ENCODE results near the gene COLQ.

Gene COLQ

DNA sequence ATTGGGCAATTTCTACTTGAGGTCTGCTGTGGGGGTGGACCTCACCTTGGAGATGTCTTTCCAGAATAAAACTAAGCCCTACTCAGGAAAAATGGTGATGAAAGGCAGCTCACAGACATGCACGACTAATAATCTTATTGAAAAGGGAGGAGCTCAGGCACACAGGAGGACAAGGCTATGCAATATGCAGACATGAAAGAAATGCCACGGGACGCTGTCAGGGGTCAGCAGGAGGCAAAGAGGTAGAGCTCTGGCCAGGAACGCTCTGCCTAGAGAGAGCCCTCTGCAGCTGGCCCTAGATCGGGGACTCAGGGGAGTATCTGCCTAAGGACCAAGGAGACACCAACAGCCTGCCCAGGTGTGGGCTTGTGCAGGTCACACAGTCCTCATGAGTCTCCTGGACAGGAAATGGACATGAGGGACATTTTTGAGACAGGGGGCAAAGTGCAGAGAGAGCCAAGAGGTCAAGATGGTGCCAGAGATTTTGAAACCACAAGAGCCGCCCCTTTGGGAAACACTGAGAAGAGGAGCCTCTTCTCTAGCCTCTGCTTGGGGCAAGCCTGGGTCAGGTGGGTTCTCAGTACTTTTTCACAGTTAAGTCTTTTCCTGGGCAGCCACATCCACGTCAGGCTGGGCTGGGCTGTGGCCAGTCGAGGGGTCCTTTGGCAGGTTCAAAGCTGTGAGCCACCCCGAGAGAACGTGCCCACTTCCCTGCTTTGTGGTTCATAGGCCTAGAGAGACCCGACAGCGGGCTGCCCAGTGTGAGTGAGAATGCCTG, 70.9 kb downstream of the COLQ start:
- no peak overlapping the region for H3K27ac ChIP-seq (ENCODE audit: low read length)
- WGBS (ENCODE audit: insufficient coverage, insufficient read length): no CpG with 5 or more reads among the region's 12 CpGs
- H3K4me3 ChIP-seq (ENCODE audit: low read length): no peak overlapping the region
- H3K36me3 ChIP-seq (ENCODE audit: control insufficient read depth, insufficient read depth, low read length): no peaks in the 10 kb centered on the region
- no peak for DNase-seq (ENCODE audit: low read depth, low spot score)
- no peaks in the 10 kb centered on the region for H3K27me3 ChIP-seq (ENCODE audit: control insufficient read depth, insufficient read depth, low read length)
- no peaks in the 10 kb centered on the region for H3K9me3 ChIP-seq (ENCODE audit: control insufficient read depth, insufficient read depth, low read length)
- H3K4me1 ChIP-seq (ENCODE audit: control insufficient read depth, insufficient read depth, low read length): no peaks in the 10 kb centered on the region

GRCh38 chr3:15449489-15450224, 71.8 kb downstream of the COLQ start:
- H3K27me3 ChIP-seq (ENCODE audit: control insufficient read depth, insufficient read depth, low read length): no peaks in the 10 kb centered on the region
- WGBS (ENCODE audit: insufficient coverage, insufficient read length): no CpG with 5 or more reads among the region's 3 CpGs
- H3K4me1 ChIP-seq (ENCODE audit: control insufficient read depth, insufficient read depth, low read length): no peaks in the 10 kb centered on the region
- no peak for DNase-seq (ENCODE audit: low read depth, low spot score)
- H3K9me3 ChIP-seq (ENCODE audit: control insufficient read depth, insufficient read depth, low read length): no peaks in the 10 kb centered on the region
- no peak overlapping the region for H3K4me3 ChIP-seq (ENCODE audit: low read length)
- H3K27ac ChIP-seq (ENCODE audit: low read length): no peak overlapping the region
- H3K36me3 ChIP-seq (ENCODE audit: control insufficient read depth, insufficient read depth, low read length): no peaks in the 10 kb centered on the region

- Histone ChIP-seq H3K27me3 (ENCODE audit: control insufficient read depth, insufficient read depth, low read length) (no peaks in the 10 kb centered on the region), H3K36me3 (ENCODE audit: control insufficient read depth, insufficient read depth, low read length) (peaks cover 11% of the 10 kb centered on the region; the same call in 1 of the 2 replicates), H3K4me1 (ENCODE audit: control insufficient read depth, insufficient read depth, low read length) (no peaks in the 10 kb centered on the region), H3K27ac (ENCODE audit: low read length) (no peak overlapping the region), H3K9me3 (ENCODE audit: control insufficient read depth, insufficient read depth, low read length) (no peaks in the 10 kb centered on the region), H3K4me3 (ENCODE audit: low read length) (no peak overlapping the region)
- DNase-seq (ENCODE audit: low read depth, low spot score): no peak
- WGBS (ENCODE audit: insufficient coverage, insufficient read length): no CpG with 5 or more reads among the region's 4 CpGs
Observed at GRCh38 chr3:15443826-15444524, 77.5 kb downstream of the COLQ start.

DNA sequence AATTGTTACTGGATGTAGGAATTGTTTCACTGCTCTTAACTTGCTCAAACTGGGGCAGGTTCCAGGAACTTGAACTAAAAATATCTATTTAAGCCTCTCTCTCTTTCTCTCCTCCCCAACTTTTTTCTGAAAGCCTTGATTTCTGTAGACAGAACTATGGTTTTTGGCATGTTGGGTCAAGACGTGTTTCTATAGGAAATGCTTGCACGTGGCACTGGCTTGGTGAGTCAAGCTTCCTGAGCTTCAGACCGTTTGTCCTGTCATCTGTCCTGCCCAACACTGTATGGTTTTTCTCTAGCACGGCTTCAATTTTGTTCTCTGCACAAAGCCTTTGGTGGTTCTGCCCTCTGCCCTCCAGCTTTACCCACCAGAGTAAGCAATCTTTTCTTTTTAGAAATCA, 80.6 kb downstream of the COLQ start:
- Histone ChIP-seq H3K27ac (ENCODE audit: low read length) (no peak overlapping the region), H3K27me3 (ENCODE audit: control insufficient read depth, insufficient read depth, low read length) (no peaks in the 10 kb centered on the region), H3K9me3 (ENCODE audit: control insufficient read depth, insufficient read depth, low read length) (no peaks in the 10 kb centered on the region), H3K36me3 (ENCODE audit: control insufficient read depth, insufficient read depth, low read length) (peaks cover 21% of the 10 kb centered on the region; the same call in 1 of the 2 replicates), H3K4me1 (ENCODE audit: control insufficient read depth, insufficient read depth, low read length) (no peaks in the 10 kb centered on the region), H3K4me3 (ENCODE audit: low read length) (no peak overlapping the region)
- no peak for DNase-seq (ENCODE audit: low read depth, low spot score)
- no CpG with 5 or more reads among the region's 4 CpGs for WGBS (ENCODE audit: insufficient coverage, insufficient read length)

DNA sequence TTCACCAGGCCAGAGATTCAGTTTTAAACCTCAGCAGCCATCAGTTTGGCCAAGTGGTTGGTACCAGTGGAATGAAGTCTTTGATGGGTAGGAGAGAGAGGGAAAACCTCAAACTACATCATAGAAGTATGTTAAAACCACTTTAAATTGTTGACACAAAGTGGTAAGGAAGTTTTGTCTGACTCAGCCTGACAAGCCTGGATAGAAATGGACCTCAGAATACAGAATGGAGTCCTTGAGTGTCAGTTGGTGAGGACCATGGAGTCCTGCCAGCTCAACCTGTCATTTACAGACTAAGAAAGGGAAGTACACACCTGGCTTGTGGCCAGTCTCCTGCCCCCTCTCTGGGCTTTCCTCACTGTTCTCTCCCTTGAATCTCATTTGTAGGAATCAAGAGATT, 82.0 kb downstream of the COLQ start:
- H3K27ac ChIP-seq (ENCODE audit: low read length): no peak overlapping the region
- H3K9me3 ChIP-seq (ENCODE audit: control insufficient read depth, insufficient read depth, low read length): no peaks in the 10 kb centered on the region
- H3K4me1 ChIP-seq (ENCODE audit: control insufficient read depth, insufficient read depth, low read length): no peaks in the 10 kb centered on the region
- no peaks in the 10 kb centered on the region for H3K27me3 ChIP-seq (ENCODE audit: control insufficient read depth, insufficient read depth, low read length)
- H3K36me3 ChIP-seq (ENCODE audit: control insufficient read depth, insufficient read depth, low read length): peaks cover 25% of the 10 kb centered on the region; the same call in 1 of the 2 replicates
- no peak overlapping the region for H3K4me3 ChIP-seq (ENCODE audit: low read length)
- no peak for DNase-seq (ENCODE audit: low read depth, low spot score)

- Histone ChIP-seq H3K4me3 (ENCODE audit: low read length) (no peak overlapping the region), H3K27me3 (ENCODE audit: control insufficient read depth, insufficient read depth, low read length) (no peaks in the 10 kb centered on the region), H3K36me3 (ENCODE audit: control insufficient read depth, insufficient read depth, low read length) (peaks cover 25% of the 10 kb centered on the region; the same call in 1 of the 2 replicates), H3K27ac (ENCODE audit: low read length) (no peak overlapping the region), H3K9me3 (ENCODE audit: control insufficient read depth, insufficient read depth, low read length) (no peaks in the 10 kb centered on the region), H3K4me1 (ENCODE audit: control insufficient read depth, insufficient read depth, low read length) (no peaks in the 10 kb centered on the region)
- no peak for DNase-seq (ENCODE audit: low read depth, low spot score)
- WGBS (ENCODE audit: insufficient coverage, insufficient read length): no CpG with 5 or more reads among the region's 4 CpGs
Observed at GRCh38 chr3:15438983-15439382, 82.5 kb downstream of the COLQ start.

GRCh38 chr3:15436246-15436645, 85.3 kb downstream of the COLQ start:
- Histone ChIP-seq H3K36me3 (ENCODE audit: control insufficient read depth, insufficient read depth, low read length) (peaks cover 23% of the 10 kb centered on the region; the same call in 1 of the 2 replicates), H3K27ac (ENCODE audit: low read length) (no peak overlapping the region), H3K4me3 (ENCODE audit: low read length) (no peak overlapping the region), H3K4me1 (ENCODE audit: control insufficient read depth, insufficient read depth, low read length) (no peaks in the 10 kb centered on the region), H3K9me3 (ENCODE audit: control insufficient read depth, insufficient read depth, low read length) (no peaks in the 10 kb centered on the region), H3K27me3 (ENCODE audit: control insufficient read depth, insufficient read depth, low read length) (no peaks in the 10 kb centered on the region)
- DNase-seq (ENCODE audit: low read depth, low spot score): no peak
- no CpG with 5 or more reads among the region's 6 CpGs for WGBS (ENCODE audit: insufficient coverage, insufficient read length)

GRCh38 chr3:15434756-15435155, 86.8 kb downstream of the COLQ start:
- no peak for DNase-seq (ENCODE audit: low read depth, low spot score)
- peaks cover 22% of the 10 kb centered on the region; the same call in 1 of the 2 replicates for H3K36me3 ChIP-seq (ENCODE audit: control insufficient read depth, insufficient read depth, low read length)
- WGBS (ENCODE audit: insufficient coverage, insufficient read length): no CpG with 5 or more reads among the region's 4 CpGs

DNA sequence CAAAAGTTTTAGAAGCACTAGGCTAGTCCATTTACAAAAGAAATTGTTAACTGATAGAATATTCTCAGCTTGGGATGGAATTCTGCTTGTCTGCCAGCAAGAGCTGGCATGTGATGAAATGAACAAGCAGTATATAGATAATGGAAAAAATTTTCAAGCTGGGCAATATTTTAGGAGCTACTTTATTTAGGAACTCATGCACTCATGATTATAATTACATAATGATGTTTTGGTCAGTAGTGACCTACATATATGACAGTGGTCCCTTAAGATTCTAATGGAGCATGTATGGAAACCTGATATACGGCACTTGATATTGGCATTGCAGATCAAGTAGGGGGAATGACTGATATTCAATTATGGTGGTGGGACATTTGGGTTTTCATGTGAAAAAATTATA, 88.0 kb downstream of the COLQ start:
- Histone ChIP-seq H3K4me1 (ENCODE audit: control insufficient read depth, insufficient read depth, low read length) (no peaks in the 10 kb centered on the region), H3K4me3 (ENCODE audit: low read length) (no peak overlapping the region), H3K36me3 (ENCODE audit: control insufficient read depth, insufficient read depth, low read length) (peaks cover 18% of the 10 kb centered on the region; the same call in 1 of the 2 replicates), H3K9me3 (ENCODE audit: control insufficient read depth, insufficient read depth, low read length) (no peaks in the 10 kb centered on the region), H3K27me3 (ENCODE audit: control insufficient read depth, insufficient read depth, low read length) (no peaks in the 10 kb centered on the region), H3K27ac (ENCODE audit: low read length) (no peak overlapping the region)
- no peak for DNase-seq (ENCODE audit: low read depth, low spot score)
- no CpG with 5 or more reads among the region's 1 CpG for whole genome bisulfite sequencing (ENCODE audit: insufficient coverage, insufficient read length)

More at GRCh38 chr3:15434756-15435155, 86.8 kb downstream of the COLQ start:
- Histone ChIP-seq H3K9me3 (ENCODE audit: control insufficient read depth, insufficient read depth, low read length) (no peaks in the 10 kb centered on the region), H3K27me3 (ENCODE audit: control insufficient read depth, insufficient read depth, low read length) (no peaks in the 10 kb centered on the region), H3K27ac (ENCODE audit: low read length) (no peak overlapping the region), H3K4me1 (ENCODE audit: control insufficient read depth, insufficient read depth, low read length) (no peaks in the 10 kb centered on the region), H3K4me3 (ENCODE audit: low read length) (no peak overlapping the region)

GRCh38 chr3:15431256-15431837, 90.2 kb downstream of the COLQ start:
- no peaks in the 10 kb centered on the region for H3K27me3 ChIP-seq (ENCODE audit: control insufficient read depth, insufficient read depth, low read length)
- H3K9me3 ChIP-seq (ENCODE audit: control insufficient read depth, insufficient read depth, low read length): no peaks in the 10 kb centered on the region
- no peak for DNase-seq (ENCODE audit: low read depth, low spot score)
- no peak overlapping the region for H3K27ac ChIP-seq (ENCODE audit: low read length)
- H3K4me1 ChIP-seq (ENCODE audit: control insufficient read depth, insufficient read depth, low read length): no peaks in the 10 kb centered on the region
- H3K36me3 ChIP-seq (ENCODE audit: control insufficient read depth, insufficient read depth, low read length): peaks cover 10% of the 10 kb centered on the region; the same call in 1 of the 2 replicates
- H3K4me3 ChIP-seq (ENCODE audit: low read length): no peak overlapping the region
- WGBS (ENCODE audit: insufficient coverage, insufficient read length): no CpG with 5 or more reads among the region's 3 CpGs
